Stimulated activated naive B cell treated with anti-CD40 and anti-IgM and Interleukin-4, amounts not matched to agents 10 μg/mL and 1 μg/mL and 100 μg/mL, for 72 hours (primary cell): Measurements from ENCODE around the gene FBXL13.
"Not testable (repeated sequence)": the region's sequence is repeated elsewhere in the genome, so short reads cannot be mapped to it uniquely, and the experiment has no call there.

Source experiments
- ATAC-seq, 2 donors: fragments of 150-1000 bp; cut with Tn5 transposase; replicated peaks; 2 replicates each; pipeline ENCODE4 v1.10.0; 2021; ENCODE audit warnings: moderate library complexity in 1 of 2
- DNase-seq: peaks from one replicate; pipeline ENCODE4 v3.0.0; 2021
- H3K27ac Mint-ChIP-seq: one replicate; pipeline ENCODE4 v1.8.0; 2022; ENCODE audit warnings: mild to moderate bottlenecking, mixed read lengths
- H3K27me3 Mint-ChIP-seq, 2 donors: one replicate each; pipeline ENCODE4 v1.8.0; 2022; ENCODE audit warnings: mixed read lengths in 2 of 2
- H3K36me3 Mint-ChIP-seq, 2 donors: one replicate each; pipeline ENCODE4 v1.8.0; 2022; ENCODE audit warnings: mixed read lengths in 2 of 2, mild to moderate bottlenecking in 1 of 2
- H3K4me1 Mint-ChIP-seq, 2 donors: one replicate each; pipeline ENCODE4 v1.8.0; 2022; ENCODE audit warnings: mixed read lengths in 2 of 2, mild to moderate bottlenecking in 1 of 2
- H3K4me3 Mint-ChIP-seq, 2 donors: one replicate each; pipeline ENCODE4 v1.8.0; 2022; ENCODE audit warnings: mild to moderate bottlenecking in 2 of 2, mixed read lengths in 2 of 2, moderate library complexity in 1 of 2
- H3K9me3 Mint-ChIP-seq, 2 donors: one replicate each; pipeline ENCODE4 v1.8.0; 2022; ENCODE audit warnings: mixed read lengths in 2 of 2, mild to moderate bottlenecking in 1 of 2

The FBXL13 gene

GRCh38 chr7:102976493-102976892 is 98.1 kb downstream of the FBXL13 start:
- H3K4me3 Mint-ChIP-seq: no peak overlapping the region
- no peaks in the 10 kb centered on the region for H3K4me1 Mint-ChIP-seq
- no peaks in the 10 kb centered on the region for H3K27me3 Mint-ChIP-seq
- ATAC-seq (no peak), DNase-seq (no peak)
- H3K27ac Mint-ChIP-seq: no peak overlapping the region
- peaks cover 0 to 1% of the 10 kb centered on the region in 2 donors for H3K9me3 Mint-ChIP-seq
- H3K36me3 Mint-ChIP-seq: no peaks in the 10 kb centered on the region

- H3K4me1 Mint-ChIP-seq: no peaks in the 10 kb centered on the region
- no peaks in the 10 kb centered on the region for H3K27me3 Mint-ChIP-seq
- no peak for DNase-seq
- no peak for ATAC-seq
- no peak overlapping the region for H3K4me3 Mint-ChIP-seq
- H3K27ac Mint-ChIP-seq: no peak overlapping the region
- H3K9me3 Mint-ChIP-seq: peaks cover 0 to 1% of the 10 kb centered on the region in 2 donors
- H3K36me3 Mint-ChIP-seq: no peaks in the 10 kb centered on the region
These were observed 98.7 kb downstream of the FBXL13 start for GRCh38 chr7:102975854-102976253.

- no peak overlapping the region for H3K27ac Mint-ChIP-seq
- H3K9me3 Mint-ChIP-seq: peaks cover 0 to 1% of the 10 kb centered on the region in 2 donors
- H3K36me3 Mint-ChIP-seq: no peaks in the 10 kb centered on the region
- no peak for DNase-seq
- no peak for ATAC-seq
- no peaks in the 10 kb centered on the region for H3K27me3 Mint-ChIP-seq
- no peak overlapping the region for H3K4me3 Mint-ChIP-seq
- H3K4me1 Mint-ChIP-seq: no peaks in the 10 kb centered on the region
These were observed 100.0 kb downstream of the FBXL13 start for GRCh38 chr7:102974366-102975236.

GRCh38 chr7:102973096-102973802 is 101.3 kb downstream of the FBXL13 start:
- ATAC-seq (no peak), DNase-seq (no peak)
- Mint-ChIP-seq H3K4me1 (no peaks in the 10 kb centered on the region), H3K27me3 (no peaks in the 10 kb centered on the region), H3K27ac (no peak overlapping the region), H3K9me3 (no peaks in the 10 kb centered on the region), H3K4me3 (no peak overlapping the region), H3K36me3 (no peaks in the 10 kb centered on the region)

GRCh38 chr7:102967798-102968197 is 106.8 kb downstream of the FBXL13 start:
- Mint-ChIP-seq H3K9me3 (no peaks in the 10 kb centered on the region), H3K36me3 (no peaks in the 10 kb centered on the region), H3K27me3 (no peaks in the 10 kb centered on the region), H3K4me1 (no peaks in the 10 kb centered on the region), H3K27ac (no peak overlapping the region), H3K4me3 (no peak overlapping the region)
- DNase-seq (no peak), ATAC-seq (no peak)

GRCh38 chr7:102966465-102966864 is 108.1 kb downstream of the FBXL13 start:
- Mint-ChIP-seq H3K27me3 (no peaks in the 10 kb centered on the region), H3K4me3 (no peak overlapping the region), H3K9me3 (no peaks in the 10 kb centered on the region), H3K27ac (no peak overlapping the region), H3K36me3 (no peaks in the 10 kb centered on the region), H3K4me1 (no peaks in the 10 kb centered on the region)
- no peak for DNase-seq
- no peak for ATAC-seq

GRCh38 chr7:102961993-102962392 is 112.6 kb downstream of the FBXL13 start:
- not testable (repeated sequence) for H3K4me1 Mint-ChIP-seq, H3K4me3 Mint-ChIP-seq, DNase-seq, H3K27ac Mint-ChIP-seq, H3K36me3 Mint-ChIP-seq, ATAC-seq, H3K27me3 Mint-ChIP-seq, H3K9me3 Mint-ChIP-seq

GRCh38 chr7:102958004-102958403 is 116.6 kb downstream of the FBXL13 start:
- peaks cover 8 to 22% of the 10 kb centered on the region in 2 donors for H3K36me3 Mint-ChIP-seq
- H3K27me3 Mint-ChIP-seq, H3K4me1 Mint-ChIP-seq, DNase-seq, H3K4me3 Mint-ChIP-seq, H3K27ac Mint-ChIP-seq, ATAC-seq: not testable (repeated sequence)
- peaks cover 20 to 21% of the 10 kb centered on the region in 2 donors for H3K9me3 Mint-ChIP-seq

- not testable (repeated sequence) for H3K27me3 Mint-ChIP-seq, DNase-seq, H3K4me1 Mint-ChIP-seq, ATAC-seq, H3K27ac Mint-ChIP-seq, H3K4me3 Mint-ChIP-seq
- peaks cover 25% of the 10 kb centered on the region in 2 donors for H3K9me3 Mint-ChIP-seq
- H3K36me3 Mint-ChIP-seq: peaks cover 8 to 30% of the 10 kb centered on the region in 2 donors
These were observed 120.2 kb downstream of the FBXL13 start for GRCh38 chr7:102954359-102954758.

- H3K36me3 Mint-ChIP-seq: peaks cover 8 to 30% of the 10 kb centered on the region in 2 donors
- H3K27ac Mint-ChIP-seq: no peak overlapping the region
- H3K27me3 Mint-ChIP-seq: no peaks in the 10 kb centered on the region
- no peaks in the 10 kb centered on the region for H3K4me1 Mint-ChIP-seq
- H3K9me3 Mint-ChIP-seq: peaks cover 25% of the 10 kb centered on the region in 2 donors
- ATAC-seq: no peak
- H3K4me3 Mint-ChIP-seq: no peak overlapping the region
- no peak for DNase-seq
These were observed 121.2 kb downstream of the FBXL13 start for GRCh38 chr7:102953406-102953805.

- Mint-ChIP-seq H3K27me3 (no peaks in the 10 kb centered on the region), H3K27ac (no peak overlapping the region), H3K9me3 (peaks cover 20 to 25% of the 10 kb centered on the region in 2 donors), H3K4me3 (no peak overlapping the region), H3K4me1 (no peaks in the 10 kb centered on the region), H3K36me3 (peaks cover 8 to 30% of the 10 kb centered on the region in 2 donors)
- no peak for ATAC-seq
- no peak for DNase-seq
These were observed 122.8 kb downstream of the FBXL13 start for GRCh38 chr7:102951839-102952238.

GRCh38 chr7:102944241-102944640 is 130.4 kb downstream of the FBXL13 start:
- DNase-seq (no peak), ATAC-seq (no peak)
- H3K27me3 Mint-ChIP-seq: no peaks in the 10 kb centered on the region
- no peaks in the 10 kb centered on the region for H3K9me3 Mint-ChIP-seq
- H3K27ac Mint-ChIP-seq: no peak overlapping the region
- no peak overlapping the region for H3K4me3 Mint-ChIP-seq
- H3K36me3 Mint-ChIP-seq: no peaks in the 10 kb centered on the region
- H3K4me1 Mint-ChIP-seq: no peaks in the 10 kb centered on the region

- no peak for ATAC-seq
- no peak overlapping the region for H3K27ac Mint-ChIP-seq
- no peaks in the 10 kb centered on the region for H3K4me1 Mint-ChIP-seq
- no peaks in the 10 kb centered on the region for H3K36me3 Mint-ChIP-seq
- H3K4me3 Mint-ChIP-seq: no peak overlapping the region
- no peaks in the 10 kb centered on the region for H3K27me3 Mint-ChIP-seq
- H3K9me3 Mint-ChIP-seq: no peaks in the 10 kb centered on the region
- no peak for DNase-seq
These were observed 131.0 kb downstream of the FBXL13 start for GRCh38 chr7:102943423-102944169.

GRCh38 chr7:102942868-102943267 is 131.7 kb downstream of the FBXL13 start:
- no peak overlapping the region for H3K4me3 Mint-ChIP-seq
- H3K4me1 Mint-ChIP-seq: no peaks in the 10 kb centered on the region
- ATAC-seq (no peak), DNase-seq (no peak)
- H3K9me3 Mint-ChIP-seq: no peaks in the 10 kb centered on the region
- no peaks in the 10 kb centered on the region for H3K36me3 Mint-ChIP-seq
- H3K27me3 Mint-ChIP-seq: no peaks in the 10 kb centered on the region
- H3K27ac Mint-ChIP-seq: no peak overlapping the region
